RWPE2 (cell line): ENCODE results near the gene HEXIM2.
"Not testable (repeated sequence)": the region's sequence is repeated elsewhere in the genome, so short reads cannot be mapped to it uniquely, and the experiment has no call there.

Source experiments
- ATAC-seq: fragments of 200-7000 bp; cut with Tn5 transposase; 3 replicates; pipeline ENCODE4 v1.9.1; 2021; ENCODE audit warnings: low read depth
- DNase-seq: peaks from one replicate; pipeline ENCODE4 v3.0.0-alpha.2; 2020; ENCODE audit warnings: low spot score
- H3K27ac ChIP-seq: fragments of 450-650 bp; 2 replicates; pipeline ENCODE4 v1.5.1; 2017; ENCODE audit warnings: mild to moderate bottlenecking; ENCODE audit not compliant: poor library complexity, severe bottlenecking
- H3K27me3 ChIP-seq: fragments of 250-450 bp; sonication (Bioruptor Pico); 2 replicates; pipeline ENCODE4 v1.5.1; 2021; ENCODE audit warnings: mild to moderate bottlenecking, moderate library complexity; ENCODE audit not compliant: insufficient read depth, poor library complexity, severe bottlenecking
- H3K36me3 ChIP-seq: fragments of 250-450 bp; sonication (Bioruptor Pico); 2 replicates; pipeline ENCODE4 v1.5.1; 2020; ENCODE audit warnings: low read depth, mild to moderate bottlenecking, moderate library complexity
- H3K4me1 ChIP-seq: fragments of 250-450 bp; sonication (Bioruptor Pico); 2 replicates; pipeline ENCODE4 v1.5.1; 2021; ENCODE audit warnings: mild to moderate bottlenecking, moderate library complexity; ENCODE audit not compliant: insufficient read depth, poor library complexity, severe bottlenecking
- H3K4me3 ChIP-seq: fragments of 250-450 bp; sonication (Bioruptor Pico); 2 replicates; pipeline ENCODE4 v1.5.1; 2021; ENCODE audit warnings: mild to moderate bottlenecking, moderate library complexity; ENCODE audit not compliant: severe bottlenecking
- H3K9me3 ChIP-seq: fragments of 250-450 bp; sonication (Bioruptor Pico); 2 replicates; pipeline ENCODE4 v1.5.1; 2021; ENCODE audit warnings: mild to moderate bottlenecking, moderate library complexity; ENCODE audit not compliant: severe bottlenecking
- CTCF ChIP-seq: fragments of 450-650 bp; IDR thresholded peaks from one replicate; pipeline ENCODE4 v1.5.1; 2017; ENCODE audit warnings: mild to moderate bottlenecking, moderate library complexity; ENCODE audit not compliant: poor library complexity, severe bottlenecking

HEXIM2 gene

GRCh38 chr17:45197555-45198334 lies 36.1 kb downstream of the HEXIM2 start:
- Histone ChIP-seq H3K4me1 (peaks cover 9% of the 10 kb centered on the region), H3K4me3 (no peak overlapping the region), H3K9me3 (no peaks in the 10 kb centered on the region)

GRCh38 chr17:45200701-45201100 lies 39.0 kb downstream of the HEXIM2 start:
- no peak for ATAC-seq
- Histone ChIP-seq H3K36me3 (no peaks in the 10 kb centered on the region), H3K4me1 (peaks cover 9% of the 10 kb centered on the region), H3K4me3 (no peak overlapping the region), H3K9me3 (no peaks in the 10 kb centered on the region), H3K27me3 (no peaks in the 10 kb centered on the region), H3K27ac (no peak overlapping the region)
- TF ChIP-seq CTCF = no peak
- DNase-seq = no peak

More at GRCh38 chr17:45197555-45198334, 36.1 kb downstream of the HEXIM2 start:
- DNase-seq (peak; percentile 89), ATAC-seq (peak; percentile 99)
- peak; percentile 98 for TF ChIP-seq CTCF
- H3K27ac ChIP-seq = peak overlapping the region; percentile 46
- no peaks in the 10 kb centered on the region for H3K27me3 ChIP-seq
- no peaks in the 10 kb centered on the region for H3K36me3 ChIP-seq

- H3K9me3 ChIP-seq = no peaks in the 10 kb centered on the region
- H3K4me3 ChIP-seq = no peak overlapping the region
- H3K36me3 ChIP-seq = no peaks in the 10 kb centered on the region
- ATAC-seq (no peak), DNase-seq (no peak)
- H3K27ac ChIP-seq = no peak overlapping the region
- H3K27me3 ChIP-seq = no peaks in the 10 kb centered on the region
- TF ChIP-seq CTCF = no peak
- H3K4me1 ChIP-seq = peaks cover 9% of the 10 kb centered on the region
Measured at GRCh38 chr17:45201457-45201856, 39.8 kb downstream of the HEXIM2 start.

DNA sequence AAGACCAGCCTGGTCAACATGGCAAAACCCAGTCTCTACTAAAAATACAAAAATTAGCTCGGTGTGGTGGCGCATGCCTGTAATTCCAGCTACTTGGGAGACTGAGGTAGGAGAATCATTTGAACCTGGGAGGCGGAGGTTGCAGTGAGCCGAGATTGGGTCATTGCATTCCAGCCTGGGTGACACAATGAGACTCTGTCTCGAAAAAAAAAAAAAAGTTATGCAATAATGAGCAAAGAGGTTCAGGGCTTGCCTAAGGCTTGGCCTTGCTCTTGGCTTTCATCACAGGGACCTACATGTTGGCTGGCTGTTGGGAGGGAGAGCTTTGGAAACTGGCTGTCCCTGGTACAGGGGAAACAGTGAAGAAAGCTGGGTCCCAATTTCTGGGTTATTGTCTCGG lies 40.2 kb downstream of the HEXIM2 start:
- not testable (repeated sequence) for H3K4me1 ChIP-seq, H3K36me3 ChIP-seq, H3K27ac ChIP-seq, ATAC-seq, DNase-seq, H3K27me3 ChIP-seq, H3K9me3 ChIP-seq, H3K4me3 ChIP-seq

DNA sequence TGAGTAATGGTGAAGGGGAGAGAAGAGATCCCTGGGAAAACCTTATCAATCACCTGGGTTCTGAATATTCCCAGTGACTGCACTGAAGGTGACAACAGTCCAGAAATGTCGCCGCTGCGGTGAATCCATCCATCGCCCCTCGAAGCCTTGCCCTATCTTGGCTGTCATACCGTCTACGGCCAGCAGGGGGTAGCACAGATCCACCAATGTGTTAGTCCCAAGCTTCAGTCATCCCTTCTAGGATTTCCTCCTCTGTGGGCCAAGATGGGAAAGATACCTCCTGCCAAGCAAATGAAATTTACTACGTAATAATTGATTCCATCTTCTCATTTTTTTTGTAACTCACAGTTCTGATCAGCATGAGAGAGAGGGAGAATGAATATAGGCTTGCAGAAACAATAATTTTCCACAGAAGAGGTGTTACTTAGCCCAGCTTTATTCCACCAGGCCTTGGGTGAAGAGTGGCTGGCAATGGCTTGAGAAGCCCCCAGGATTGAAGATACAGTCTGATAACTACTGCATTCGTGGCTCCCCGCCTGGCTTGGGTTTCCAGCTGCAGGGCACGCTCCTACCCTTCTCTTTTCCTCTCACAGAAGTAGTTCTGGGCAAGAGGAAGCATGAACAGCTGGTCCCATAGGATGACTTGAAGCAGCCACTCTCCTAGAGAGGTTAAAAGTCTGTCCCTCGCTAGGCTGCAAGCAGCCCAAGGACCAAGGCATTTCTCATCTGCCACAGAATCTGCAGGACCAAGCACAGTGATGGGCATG lies 57.4 kb downstream of the HEXIM2 start:
- H3K9me3 ChIP-seq = no peaks in the 10 kb centered on the region
- peak; percentile 74 for ATAC-seq
- H3K4me1 ChIP-seq = peaks cover 4% of the 10 kb centered on the region
- H3K4me3 ChIP-seq = no peak overlapping the region
- TF ChIP-seq CTCF = peak; percentile 93
- H3K27ac ChIP-seq = no peak overlapping the region
- H3K27me3 ChIP-seq = no peaks in the 10 kb centered on the region
- DNase-seq = no peak
- H3K36me3 ChIP-seq = no peaks in the 10 kb centered on the region
